Right renal cortex interstitium (tissue), 3 donors: Measurements from ENCODE around the gene RUFY1. TPM values are rescaled to one million over a fixed set of nuclear protein-coding genes. Genes with fewer than 3 reads are reported as not detected.

Experiments
- DNase-seq, 3 donors: peaks; one replicate each; pipeline ENCODE4 v3.0.0-alpha.2; 2013; ENCODE audit warnings: low read depth in 3 of 3, low spot score in 2 of 3
- polyA plus RNA-seq, 3 donors: library from polyadenylated mRNA; unstranded; fragments of 120-200 nt; gene quantifications; one replicate each; pipeline ENCODE4 v1.2.1, GENCODE V29; 2013; ENCODE audit not compliant: insufficient read length in 3 of 3

RUFY1 gene
- polyA plus RNA-seq, 3 donors, result 90.3 to 99.8 (median 90.4) TPM

- DNase-seq, result no peak
Observed at GRCh38 chr5:179599973-179600372, 49.6 kb downstream of the RUFY1 start.

GRCh38 chr5:179601871-179602625 is 51.7 kb downstream of the RUFY1 start:
- no peak for DNase-seq

- DNase-seq, result no peak
Observed at GRCh38 chr5:179603308-179603707, 53.0 kb downstream of the RUFY1 start.

GRCh38 chr5:179605026-179605833 is 54.9 kb downstream of the RUFY1 start:
- no peak for DNase-seq

GRCh38 chr5:179606071-179606909 is 55.9 kb downstream of the RUFY1 start:
- no peak for DNase-seq

- no peak for DNase-seq
Observed at GRCh38 chr5:179606910-179607159, 56.5 kb downstream of the RUFY1 start.

GRCh38 chr5:179607160-179607931 is 57.0 kb downstream of the RUFY1 start:
- no peak for DNase-seq

- no peak for DNase-seq
Observed at GRCh38 chr5:179608131-179608581, 57.8 kb downstream of the RUFY1 start.

GRCh38 chr5:179609834-179610108 is 59.4 kb downstream of the RUFY1 start:
- DNase-seq, result no peak

- DNase-seq, result no peak
Observed at GRCh38 chr5:179610109-179610902, 60.0 kb downstream of the RUFY1 start.

- DNase-seq, result no peak
Observed at GRCh38 chr5:179610903-179611265, 60.5 kb downstream of the RUFY1 start.

- no peak for DNase-seq
Observed at GRCh38 chr5:179612577-179613459, 62.5 kb downstream of the RUFY1 start.

- DNase-seq, result no peak
Observed at GRCh38 chr5:179613460-179614071, 63.2 kb downstream of the RUFY1 start.

GRCh38 chr5:179614745-179615144 is 64.4 kb downstream of the RUFY1 start:
- DNase-seq, result no peak

GRCh38 chr5:179615203-179615602 is 64.8 kb downstream of the RUFY1 start:
- DNase-seq, result no peak

- no peak for DNase-seq
Observed at GRCh38 chr5:179616002-179616594, 65.7 kb downstream of the RUFY1 start.

- no peak for DNase-seq
Observed at GRCh38 chr5:179617930-179618329, 67.6 kb downstream of the RUFY1 start.

- DNase-seq, result no peak
Observed at GRCh38 chr5:179618923-179619554, 68.7 kb downstream of the RUFY1 start.
